ENCODE results near the gene WSCD1. TPM values are rescaled to one million over a fixed set of nuclear protein-coding genes. Genes with fewer than 3 reads are reported as not detected.

WSCD1 gene
- 0.17 TPM for polyA plus RNA-seq (2013, experiment 1 of 2; ENCODE audit: insufficient read length)
- polyA plus RNA-seq (2013, experiment 2 of 2; ENCODE audit: insufficient read length) = 1.0 TPM

DNA sequence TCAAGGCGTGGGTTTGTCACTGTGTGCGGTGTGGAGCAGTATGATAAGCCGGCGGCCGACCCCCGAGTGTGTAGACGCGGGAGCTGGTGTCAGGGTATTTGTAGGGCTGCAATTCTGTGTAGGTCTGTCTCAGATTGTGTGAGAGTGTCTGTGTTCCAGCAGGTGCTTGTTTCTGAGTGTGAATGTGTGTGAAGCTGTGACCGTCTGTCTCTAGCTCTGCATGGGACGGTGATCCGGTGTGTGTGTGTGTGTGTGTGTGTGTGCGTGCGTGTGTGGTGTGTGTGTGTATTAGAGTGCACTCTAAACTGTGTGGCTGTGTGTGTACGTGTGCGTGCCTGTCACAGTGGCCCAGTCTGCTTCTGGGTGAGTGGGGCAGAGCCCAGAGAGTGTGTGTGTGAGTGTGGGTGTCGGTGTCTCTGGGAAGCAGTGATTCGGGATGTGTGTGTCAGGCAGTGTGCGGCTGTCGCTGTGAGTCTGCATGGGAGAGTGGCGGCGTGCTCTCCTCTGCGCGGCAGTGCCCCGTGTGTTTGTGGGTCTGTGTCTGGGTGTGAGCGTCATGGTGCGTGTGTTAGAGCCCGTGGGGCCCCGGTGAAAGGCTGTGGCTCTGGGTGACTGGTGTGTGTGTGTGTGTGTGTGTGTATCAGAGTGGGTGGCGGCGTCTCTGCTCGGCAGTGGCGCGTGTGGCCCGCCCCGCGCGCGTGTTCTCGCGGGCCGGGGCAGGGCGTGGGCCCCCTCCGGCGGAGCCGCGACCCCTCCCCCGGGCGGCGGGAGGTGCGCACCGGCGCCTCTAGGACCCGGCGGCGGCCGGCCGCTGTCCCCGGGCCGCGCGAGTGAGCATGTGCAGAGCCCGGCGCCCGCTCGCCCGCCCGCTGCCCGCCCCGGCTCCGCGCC lies at the start of gene WSCD1:
Gene WSCD1, plus strand, starts transcription at position 841 of the 891 bp plus-strand sequence. CDS start 10,280 bp downstream, outside the sequence.
- DNase-seq = no peak

DNA sequence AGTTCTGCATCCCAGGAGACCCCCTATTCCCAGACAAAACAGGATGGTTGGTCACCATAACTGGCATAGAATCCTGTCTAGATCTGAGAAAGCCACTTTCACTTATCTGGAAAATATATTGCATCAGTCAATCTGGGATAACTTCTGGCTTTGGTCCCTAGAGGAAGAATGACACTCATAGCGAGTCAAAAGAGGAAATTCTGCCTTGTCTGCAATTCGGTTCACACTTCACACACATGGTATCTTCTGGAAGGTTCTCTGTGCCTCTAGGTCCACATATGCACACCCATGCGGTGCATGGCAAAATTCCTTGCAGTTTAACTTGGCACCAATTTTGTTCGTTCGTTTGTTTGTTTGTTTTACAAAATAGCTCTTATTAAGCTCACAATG lies 49.2 kb upstream of the WSCD1 start:
- DNase-seq = no peak

DNA sequence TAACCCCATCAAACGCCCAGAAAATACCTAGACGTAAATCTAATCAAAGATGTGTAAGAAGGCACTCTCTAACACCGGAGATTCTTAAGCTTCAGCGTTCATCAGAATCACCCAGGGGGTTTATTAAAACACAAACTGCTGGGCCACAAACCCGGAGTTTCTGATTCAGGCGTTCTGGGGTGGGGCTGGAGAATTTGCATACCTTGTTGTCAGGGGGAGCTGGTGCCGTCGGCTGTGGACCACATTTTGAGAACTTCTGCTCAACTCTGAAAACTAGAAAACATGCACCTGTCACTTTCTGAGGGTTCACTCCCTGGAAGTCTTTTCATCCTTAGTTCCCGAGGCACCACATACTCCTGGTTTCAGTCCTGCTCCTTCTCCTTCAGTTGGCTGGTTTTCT lies 48.6 kb upstream of the WSCD1 start:
- no peak for DNase-seq

DNA sequence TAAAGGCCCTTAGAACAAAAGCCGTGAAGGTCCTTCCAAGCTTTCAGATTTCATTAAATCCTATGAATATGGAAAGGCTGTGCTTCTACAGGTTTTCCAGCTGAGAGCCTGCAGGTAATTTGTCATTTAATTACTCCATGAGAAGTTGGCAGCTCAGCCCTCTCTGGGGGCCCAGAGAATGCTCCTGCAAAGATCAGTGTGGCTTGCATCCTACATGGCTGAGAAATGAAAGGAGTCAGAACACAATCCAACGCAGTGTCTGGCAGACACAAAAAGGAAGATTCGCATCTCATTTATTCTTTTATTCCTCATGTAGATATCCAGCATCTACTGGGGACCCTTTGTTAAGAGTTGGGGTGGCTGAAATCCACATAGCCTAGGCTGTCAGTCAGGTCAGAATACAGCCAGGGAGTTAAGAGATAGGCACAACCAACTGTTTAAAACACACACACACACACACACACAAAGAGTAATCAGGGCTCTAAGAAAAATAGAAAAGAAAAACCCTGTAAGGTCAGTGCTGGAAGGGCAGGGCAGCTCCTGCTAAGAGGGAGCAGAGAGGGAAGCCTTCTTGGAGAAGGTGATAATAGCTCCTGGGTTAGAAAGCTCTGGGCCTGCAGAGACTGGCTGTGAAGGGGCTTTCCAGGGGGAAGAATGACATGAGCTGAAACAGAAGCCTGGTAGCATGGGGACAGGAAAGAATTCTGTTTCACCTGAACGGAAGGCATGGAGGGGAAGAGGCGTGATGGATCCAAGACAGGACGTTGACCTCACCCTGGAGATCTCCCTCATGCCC lies 46.9 kb upstream of the WSCD1 start:
- no peak for DNase-seq

DNA sequence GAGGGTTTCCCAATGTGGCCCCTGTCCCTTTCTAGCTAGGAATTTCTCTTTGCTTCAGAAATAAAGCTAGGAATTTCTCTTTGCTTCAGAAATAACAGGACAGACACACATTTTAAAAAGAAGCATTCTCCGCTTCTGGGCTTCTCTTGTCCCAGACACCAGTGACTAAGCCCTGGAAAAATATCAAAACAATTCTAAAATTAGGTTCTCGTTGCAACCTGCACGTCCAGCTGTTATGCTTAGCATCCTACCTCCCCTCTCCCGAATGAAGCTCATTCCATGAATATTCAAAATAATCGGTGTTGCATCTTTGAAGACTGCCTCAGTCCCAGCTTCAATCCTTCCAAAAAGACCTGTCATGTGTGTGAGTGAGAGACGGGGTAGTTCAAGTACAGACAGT lies 45.6 kb upstream of the WSCD1 start:
- no peak for DNase-seq

GRCh38 chr17:6027342-6028024 lies 42.7 kb upstream of the WSCD1 start:
- no peak for DNase-seq

- no peak for DNase-seq
Measured at GRCh38 chr17:6028294-6028693, 41.9 kb upstream of the WSCD1 start.

DNA sequence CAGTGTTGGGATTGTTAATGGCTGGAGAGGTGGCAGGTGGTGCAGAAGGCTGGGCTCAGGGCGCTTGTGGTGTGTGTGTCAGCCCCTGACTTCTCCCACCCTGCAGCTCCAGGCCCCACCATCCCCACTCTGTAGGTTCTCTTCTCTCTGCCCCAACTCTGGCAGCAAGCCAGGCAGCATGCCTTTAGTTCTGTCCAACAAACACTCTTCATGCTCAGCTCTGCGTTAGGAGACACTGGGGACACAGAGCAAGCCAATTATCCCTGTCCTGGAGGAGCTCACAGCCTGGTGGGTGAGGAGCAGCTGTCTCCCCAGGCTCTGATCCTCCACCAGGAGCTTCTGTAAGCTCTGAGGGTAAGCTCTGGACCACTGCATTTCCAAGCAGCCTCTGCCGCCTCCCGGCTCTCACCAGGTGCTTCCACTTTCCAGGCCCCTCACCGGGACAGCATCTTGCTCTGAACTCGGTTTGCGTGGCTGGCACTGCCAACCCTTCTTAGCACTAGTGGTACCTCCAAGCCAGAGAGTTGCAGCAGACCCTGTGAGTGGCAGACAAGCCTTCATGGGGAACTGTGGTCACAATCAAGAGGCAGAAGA lies 34.3 kb upstream of the WSCD1 start:
- DNase-seq = no peak

GRCh38 chr17:6040504-6040903 lies 29.7 kb upstream of the WSCD1 start:
- no peak for DNase-seq

GRCh38 chr17:6041246-6041645 lies 28.9 kb upstream of the WSCD1 start:
- DNase-seq = no peak

- DNase-seq = no peak
Measured at GRCh38 chr17:6043405-6043804, 26.8 kb upstream of the WSCD1 start.

GRCh38 chr17:6044261-6044660 lies 25.9 kb upstream of the WSCD1 start:
- DNase-seq = no peak

DNA sequence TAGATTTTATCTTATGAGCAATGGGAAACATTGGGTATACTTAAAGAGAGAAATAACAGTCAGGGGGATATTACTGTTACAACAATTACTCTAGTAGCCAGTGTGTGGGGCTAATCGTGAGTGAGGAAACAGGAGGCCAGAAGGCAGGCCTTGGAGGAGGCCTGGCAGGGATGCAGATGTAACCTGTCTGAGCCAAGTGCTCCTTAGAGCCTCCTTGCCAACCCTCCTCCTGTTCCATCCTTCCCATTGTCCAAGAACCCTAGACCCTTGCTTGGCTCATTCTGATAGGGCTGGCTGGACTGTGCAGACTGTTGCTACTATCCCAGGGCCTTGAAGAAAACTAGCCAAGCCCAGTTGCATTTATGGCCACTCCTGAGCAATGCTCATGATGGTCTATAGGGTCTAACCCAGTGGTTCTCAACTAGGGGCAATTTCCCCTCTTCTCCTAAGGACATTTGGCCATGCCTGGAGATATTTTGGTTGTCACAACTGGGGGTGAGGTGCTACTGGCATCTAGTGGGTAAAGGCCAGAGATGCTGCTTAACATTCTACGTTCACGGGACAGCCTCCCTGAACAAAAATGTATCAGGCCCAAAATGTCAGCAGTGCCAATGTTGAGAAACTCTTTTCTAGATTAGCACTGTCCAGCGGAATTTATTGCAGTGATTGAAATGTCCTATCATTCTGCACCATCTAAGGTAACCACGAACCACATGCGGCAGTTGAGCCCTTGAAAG lies 24.4 kb upstream of the WSCD1 start:
- DNase-seq = no peak

DNA sequence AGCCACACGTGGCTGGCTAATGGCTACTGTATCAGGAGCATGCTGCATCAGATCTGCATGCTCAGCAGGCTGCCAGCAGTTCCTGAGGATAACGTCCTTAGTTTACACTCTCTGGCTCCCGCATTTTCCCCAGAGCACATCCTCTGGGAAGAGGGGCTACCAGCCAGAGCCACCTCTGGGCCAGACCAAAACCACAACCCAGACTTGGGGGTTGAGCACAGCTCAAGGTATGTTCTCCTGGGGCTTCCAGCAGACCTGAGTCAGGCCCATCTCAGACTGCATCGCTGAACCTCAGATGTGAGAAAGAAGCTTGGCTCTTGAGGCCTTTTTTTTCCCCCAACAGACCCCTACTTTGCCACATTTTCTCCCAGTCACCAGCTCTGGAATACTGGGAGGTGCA lies 23.7 kb upstream of the WSCD1 start:
- no peak for DNase-seq

GRCh38 chr17:6046931-6047330 lies 23.2 kb upstream of the WSCD1 start:
- DNase-seq = no peak

GRCh38 chr17:6047966-6048365 lies 22.2 kb upstream of the WSCD1 start:
- DNase-seq = peak; percentile 32

- DNase-seq = no peak
Measured at GRCh38 chr17:6048486-6048885, 21.7 kb upstream of the WSCD1 start.

DNA sequence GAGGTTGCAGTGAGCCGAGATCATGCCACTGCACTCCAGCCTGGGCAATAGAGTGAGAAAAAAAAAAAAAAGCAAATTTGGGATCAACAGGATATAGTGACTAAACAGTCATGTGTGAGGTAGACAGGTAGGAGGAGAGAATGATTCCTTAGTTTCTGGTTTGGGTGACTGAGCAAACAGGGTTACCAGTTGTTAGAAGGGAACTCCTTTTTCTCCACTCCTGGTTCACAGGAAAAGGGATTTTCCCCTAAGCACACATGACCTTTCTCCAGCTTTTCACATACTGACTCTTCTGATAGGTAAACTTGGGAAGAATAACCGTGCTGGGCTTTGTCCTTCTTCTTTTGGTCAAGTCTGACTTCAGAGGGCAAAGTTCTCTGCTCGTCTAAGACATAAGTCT lies 17.3 kb upstream of the WSCD1 start:
- no peak for DNase-seq

DNA sequence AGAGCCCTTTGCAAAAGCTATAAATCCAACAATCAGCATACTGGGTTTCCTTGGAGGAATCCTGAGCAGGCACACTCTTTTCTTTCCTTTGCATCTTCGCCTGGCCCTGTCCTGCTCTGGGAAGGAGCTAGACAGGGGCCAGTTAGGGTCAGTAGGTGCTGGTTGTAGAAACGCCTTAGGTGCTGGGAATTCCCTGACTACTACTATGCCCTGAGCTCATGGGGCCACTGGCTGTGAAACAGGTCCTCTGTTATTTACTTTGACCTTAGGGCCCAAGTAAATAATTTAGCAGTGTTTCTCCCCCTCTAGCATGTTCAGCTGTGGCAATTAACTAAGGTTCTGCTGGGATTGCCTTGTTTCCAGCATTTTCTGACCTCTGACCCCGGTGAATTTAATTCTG lies 15.8 kb upstream of the WSCD1 start:
- no peak for DNase-seq

GRCh38 chr17:6056104-6056503 lies 14.1 kb upstream of the WSCD1 start:
- no peak for DNase-seq

DNA sequence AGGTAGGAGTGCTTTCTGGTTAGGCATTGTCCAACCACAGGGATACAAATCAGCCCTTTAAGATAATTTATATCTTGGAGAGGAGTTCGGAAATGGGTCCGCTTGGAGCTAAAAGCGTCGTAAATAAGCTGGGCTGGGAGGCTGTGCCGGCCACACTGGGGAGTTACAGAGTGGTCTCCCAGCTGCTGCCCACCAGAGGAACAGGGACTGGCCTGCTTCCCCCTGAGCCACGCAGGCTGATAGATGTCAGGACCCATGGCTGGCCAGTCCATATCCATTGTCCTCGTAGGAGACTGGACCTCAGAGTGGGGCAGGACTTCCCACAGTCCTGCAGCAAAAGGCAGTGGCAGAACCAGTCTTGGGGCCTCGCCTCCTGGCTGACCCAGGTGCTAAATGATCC lies 12.6 kb upstream of the WSCD1 start:
- DNase-seq = no peak

- DNase-seq = no peak
Measured at GRCh38 chr17:6059406-6059805, 10.8 kb upstream of the WSCD1 start.

Measured in fibroblast of skin of scalp (primary cell).